GM06990 (cell line): ENCODE data around the gene ZNF785.

ENCODE experiments used
- DNase-seq: peaks from one replicate; pipeline ENCODE4 v3.0.0-alpha.2; 2011; ENCODE audit not compliant: insufficient read length; ENCODE audit errors: extremely low read depth
- H3K27me3 ChIP-seq: replicated peaks from 2 replicates; pipeline ENCODE4 v1.6.0; 2011; ENCODE audit warnings: low read length; ENCODE audit not compliant: control insufficient read depth, insufficient read depth
- H3K36me3 ChIP-seq: 2 replicates; pipeline ENCODE4 v1.5.1; 2011; ENCODE audit warnings: low read length; ENCODE audit not compliant: control insufficient read depth, insufficient read depth
- H3K4me3 ChIP-seq: replicated peaks from 2 replicates; pipeline ENCODE4 v1.5.1; 2011; ENCODE audit warnings: low read depth, mild to moderate bottlenecking, control low read depth, low read length
- TF ChIP-seq, protein P1 (sequence below): IDR thresholded peaks from 2 replicates; pipeline ENCODE4 v1.5.1; 2011; ENCODE audit warnings: low read length, control low read depth, mild to moderate bottlenecking, inconsistent platforms; ENCODE audit not compliant: insufficient read depth, poor library complexity, severe bottlenecking

Gene ZNF785

DNA sequence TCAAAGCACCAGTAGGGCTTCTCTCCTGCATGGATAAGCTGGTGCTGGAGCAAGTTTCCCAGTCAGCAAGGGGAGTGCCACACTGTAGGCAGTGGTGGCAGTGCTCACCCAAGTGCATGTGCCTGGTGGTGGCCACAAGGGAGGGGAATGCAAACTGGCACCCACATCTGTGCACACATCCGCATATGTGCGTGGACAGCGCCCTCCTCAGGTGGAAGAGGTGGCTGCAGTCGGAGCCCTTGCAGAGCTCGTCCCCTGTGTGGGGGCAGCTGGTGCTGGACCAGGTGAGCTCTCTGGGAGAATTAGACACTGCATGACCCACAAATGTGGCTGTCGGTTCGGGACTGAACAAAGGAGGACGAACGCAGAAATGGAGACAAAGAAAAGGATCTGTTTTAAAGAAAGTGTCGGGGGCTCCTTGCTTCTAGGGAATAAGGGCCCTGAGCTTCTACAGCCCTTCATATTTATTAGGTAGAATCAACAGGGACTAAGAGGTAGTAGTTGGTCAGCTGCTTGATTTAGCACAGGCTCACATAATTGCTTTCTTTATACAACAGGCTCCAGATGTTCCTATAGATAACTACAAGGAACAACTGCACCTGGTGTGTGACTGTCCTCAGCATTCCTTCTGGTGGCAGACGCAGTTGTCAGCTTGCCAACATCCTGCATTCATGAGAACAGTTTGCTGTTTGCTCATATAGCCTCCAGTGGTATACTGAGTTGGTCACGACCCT is 30.0 kb upstream of the ZNF785 start:
- DNase-seq: peak; percentile 58
- no peaks in the 10 kb centered on the region for H3K36me3 ChIP-seq
- no peak overlapping the region for H3K4me3 ChIP-seq
- H3K27me3 ChIP-seq: no peaks in the 10 kb centered on the region
- TF ChIP-seq, protein P1, sequence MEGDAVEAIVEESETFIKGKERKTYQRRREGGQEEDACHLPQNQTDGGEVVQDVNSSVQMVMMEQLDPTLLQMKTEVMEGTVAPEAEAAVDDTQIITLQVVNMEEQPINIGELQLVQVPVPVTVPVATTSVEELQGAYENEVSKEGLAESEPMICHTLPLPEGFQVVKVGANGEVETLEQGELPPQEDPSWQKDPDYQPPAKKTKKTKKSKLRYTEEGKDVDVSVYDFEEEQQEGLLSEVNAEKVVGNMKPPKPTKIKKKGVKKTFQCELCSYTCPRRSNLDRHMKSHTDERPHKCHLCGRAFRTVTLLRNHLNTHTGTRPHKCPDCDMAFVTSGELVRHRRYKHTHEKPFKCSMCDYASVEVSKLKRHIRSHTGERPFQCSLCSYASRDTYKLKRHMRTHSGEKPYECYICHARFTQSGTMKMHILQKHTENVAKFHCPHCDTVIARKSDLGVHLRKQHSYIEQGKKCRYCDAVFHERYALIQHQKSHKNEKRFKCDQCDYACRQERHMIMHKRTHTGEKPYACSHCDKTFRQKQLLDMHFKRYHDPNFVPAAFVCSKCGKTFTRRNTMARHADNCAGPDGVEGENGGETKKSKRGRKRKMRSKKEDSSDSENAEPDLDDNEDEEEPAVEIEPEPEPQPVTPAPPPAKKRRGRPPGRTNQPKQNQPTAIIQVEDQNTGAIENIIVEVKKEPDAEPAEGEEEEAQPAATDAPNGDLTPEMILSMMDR: peak; percentile 72

DNA sequence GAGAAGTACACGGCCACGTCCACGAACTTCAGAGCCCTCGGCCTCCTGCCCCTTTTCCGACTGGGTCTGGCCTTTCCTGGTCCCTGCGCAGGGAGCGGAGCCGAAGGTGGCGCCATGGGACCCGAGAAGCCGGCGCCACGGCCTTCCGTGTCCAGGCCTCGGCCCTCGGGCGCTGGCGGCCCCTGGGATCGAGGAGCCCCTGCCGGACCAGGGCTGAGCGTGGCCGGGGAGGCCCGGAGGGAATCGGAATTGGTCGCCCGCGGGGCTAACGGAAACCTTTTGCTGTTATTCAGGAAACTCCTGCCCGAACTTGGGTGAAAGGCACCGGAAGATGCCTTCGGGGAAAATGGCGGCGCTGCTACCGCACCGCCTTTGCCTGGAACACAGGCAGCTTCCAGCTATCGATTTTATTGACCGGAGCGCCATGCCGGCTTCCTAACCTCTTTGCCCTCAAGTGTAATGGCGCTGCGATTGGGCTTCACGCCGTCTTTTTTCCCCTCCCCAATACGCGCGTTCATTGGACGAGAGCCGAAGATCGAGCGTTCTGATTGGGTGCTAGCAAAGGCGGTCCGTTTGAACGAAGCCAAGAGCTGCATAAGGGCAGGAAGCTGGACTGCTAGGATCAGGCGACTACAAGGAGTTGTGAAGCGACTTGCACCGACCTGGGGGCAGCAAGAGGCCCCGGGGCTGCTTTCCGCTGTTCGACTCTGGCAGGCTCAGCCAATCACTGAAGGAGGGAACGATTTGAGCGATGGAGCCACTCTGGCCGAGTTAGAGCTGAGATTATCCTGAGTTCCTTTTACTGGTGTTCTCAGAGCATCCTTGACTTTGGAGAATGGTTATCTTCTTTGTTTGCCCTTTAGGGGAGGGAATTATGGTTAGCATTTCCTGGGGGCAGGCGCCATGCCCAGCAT is 24.7 kb upstream of the ZNF785 start, which contains the start of gene ZNF689:
ZNF689 (minus strand) TSS at position 464 of the 914 bp plus-strand sequence; CDS start at position 116, 348 bp downstream.
- peaks cover 6% of the 10 kb centered on the region for H3K36me3 ChIP-seq
- no peaks in the 10 kb centered on the region for H3K27me3 ChIP-seq
- peak within 1 kb of the TSS; percentile 91 for H3K4me3 ChIP-seq
- TF ChIP-seq, protein P1: no peak
- peak; percentile 92 for DNase-seq

DNA sequence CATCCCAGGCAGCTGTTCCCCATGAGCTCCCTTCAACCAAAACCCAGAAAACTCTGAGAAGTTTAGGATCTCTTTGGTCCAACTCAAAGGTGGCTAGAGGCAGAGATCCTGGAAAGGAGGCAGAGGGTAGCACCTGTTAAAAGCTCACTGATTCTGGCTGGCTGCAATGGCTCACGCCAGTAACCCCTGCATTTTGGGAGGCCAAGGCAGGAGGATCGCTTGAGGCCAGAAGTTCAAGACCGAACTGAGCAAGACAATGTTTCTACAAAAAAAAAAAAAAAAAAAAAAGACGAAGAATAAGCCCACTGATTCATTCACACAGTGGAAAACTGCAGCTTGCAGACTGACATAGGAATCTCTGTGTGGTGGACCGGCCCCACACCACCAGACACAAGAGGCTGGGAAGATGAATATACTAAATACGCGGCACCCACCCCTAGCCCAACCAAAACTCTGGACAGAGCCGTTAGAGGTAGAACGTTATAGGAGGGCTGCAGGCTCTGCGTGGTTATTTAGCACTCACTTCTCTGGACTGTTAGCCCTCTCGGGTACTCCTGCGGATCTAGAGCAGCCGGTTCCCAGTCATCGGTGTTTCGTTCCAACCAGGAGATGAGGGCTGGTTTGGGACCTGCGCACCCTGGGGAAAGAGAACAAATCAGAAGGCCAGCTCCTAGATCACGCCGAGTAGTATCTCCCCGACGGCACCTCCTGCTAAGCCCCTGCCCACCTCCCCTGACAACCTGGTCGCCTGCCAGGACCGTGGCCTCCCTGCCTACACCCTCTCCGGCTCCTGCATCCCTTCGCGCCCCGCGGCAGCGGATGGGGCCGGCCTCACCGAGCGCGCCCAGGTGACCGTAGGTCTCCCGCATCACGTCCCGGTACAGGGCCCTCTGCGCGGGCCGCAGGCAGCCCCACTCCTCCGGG is 23.8 kb upstream of the ZNF785 start:
- DNase-seq: peak; percentile 65
- peak overlapping the region; percentile 91 for H3K4me3 ChIP-seq
- H3K27me3 ChIP-seq: no peaks in the 10 kb centered on the region
- TF ChIP-seq, protein P1: no peak
- H3K36me3 ChIP-seq: peaks cover 12% of the 10 kb centered on the region

DNA sequence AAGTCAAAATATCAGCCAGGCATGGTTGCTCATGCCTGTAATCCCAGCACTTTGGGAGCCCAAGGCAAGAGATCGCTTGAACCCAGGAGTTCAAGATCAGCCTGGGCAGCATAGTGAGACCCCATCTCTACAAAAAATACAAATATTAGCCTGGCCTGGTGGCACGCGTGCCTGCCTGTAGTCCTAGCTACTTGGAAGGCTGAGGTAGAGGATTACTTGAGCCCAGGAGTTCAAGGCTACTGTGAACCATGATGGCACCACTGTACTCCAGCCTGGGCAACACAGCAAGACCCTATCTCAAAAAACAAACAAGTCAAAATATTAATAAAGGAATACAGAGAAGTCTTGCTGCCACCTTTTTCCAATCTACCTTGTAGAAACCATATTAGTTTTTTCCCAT is 20.5 kb upstream of the ZNF785 start:
- no peaks in the 10 kb centered on the region for H3K27me3 ChIP-seq
- H3K4me3 ChIP-seq: no peak overlapping the region
- TF ChIP-seq, protein P1: no peak
- H3K36me3 ChIP-seq: peaks cover 21% of the 10 kb centered on the region
- DNase-seq: no peak

DNA sequence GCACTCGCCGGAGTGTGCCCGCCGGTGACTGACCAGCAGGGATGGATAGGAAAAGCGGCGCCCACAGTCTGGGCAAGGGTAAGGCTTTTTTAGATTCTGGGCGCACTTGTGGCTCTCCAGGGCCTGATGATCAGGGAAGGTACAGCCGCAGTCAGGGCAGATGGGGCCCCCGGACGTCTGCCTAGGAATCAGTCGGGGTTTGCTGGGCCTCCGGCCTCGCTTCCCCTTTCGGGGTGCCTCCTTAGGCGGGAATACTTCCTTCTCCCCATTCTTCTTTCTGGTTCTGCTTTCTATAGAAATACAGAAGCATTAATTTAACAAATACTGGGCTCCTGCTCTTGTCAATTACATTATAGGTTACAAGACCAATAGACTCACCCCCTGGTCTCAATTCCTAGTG is 19.7 kb upstream of the ZNF785 start:
- no peak overlapping the region for H3K4me3 ChIP-seq
- no peak for DNase-seq
- no peaks in the 10 kb centered on the region for H3K27me3 ChIP-seq
- peaks cover 21% of the 10 kb centered on the region for H3K36me3 ChIP-seq
- TF ChIP-seq, protein P1: no peak
